ENCODE data around the gene CTR9.

DNA sequence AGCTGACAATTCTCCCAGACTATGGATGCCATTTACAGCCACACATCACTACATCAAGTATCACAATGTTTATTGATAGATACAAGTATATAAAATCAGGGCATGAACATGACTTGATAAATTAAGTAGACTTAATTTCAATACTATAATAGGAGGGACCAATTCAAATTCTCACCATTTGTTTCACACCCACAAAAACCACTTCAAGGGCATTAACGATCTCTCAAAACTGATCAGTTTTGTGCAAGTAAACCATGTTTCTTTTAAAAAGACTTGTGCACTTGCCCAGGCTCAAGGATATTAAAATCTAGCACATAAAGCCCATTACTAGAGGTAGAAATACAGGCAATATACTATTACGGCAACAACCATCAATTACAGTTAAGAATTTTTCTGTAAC lies 46.0 kb downstream of the CTR9 start:
- no peak for TF ChIP-seq RXRA (IDR thresholded peaks at IDR 0.05; ENCODE audit: insufficient read depth, low read depth, low read length)
- no peak for TF ChIP-seq KDM1A (IDR thresholded peaks at IDR 0.05; ENCODE audit: borderline replicate concordance, low read length)
- TF ChIP-seq, protein P1, sequence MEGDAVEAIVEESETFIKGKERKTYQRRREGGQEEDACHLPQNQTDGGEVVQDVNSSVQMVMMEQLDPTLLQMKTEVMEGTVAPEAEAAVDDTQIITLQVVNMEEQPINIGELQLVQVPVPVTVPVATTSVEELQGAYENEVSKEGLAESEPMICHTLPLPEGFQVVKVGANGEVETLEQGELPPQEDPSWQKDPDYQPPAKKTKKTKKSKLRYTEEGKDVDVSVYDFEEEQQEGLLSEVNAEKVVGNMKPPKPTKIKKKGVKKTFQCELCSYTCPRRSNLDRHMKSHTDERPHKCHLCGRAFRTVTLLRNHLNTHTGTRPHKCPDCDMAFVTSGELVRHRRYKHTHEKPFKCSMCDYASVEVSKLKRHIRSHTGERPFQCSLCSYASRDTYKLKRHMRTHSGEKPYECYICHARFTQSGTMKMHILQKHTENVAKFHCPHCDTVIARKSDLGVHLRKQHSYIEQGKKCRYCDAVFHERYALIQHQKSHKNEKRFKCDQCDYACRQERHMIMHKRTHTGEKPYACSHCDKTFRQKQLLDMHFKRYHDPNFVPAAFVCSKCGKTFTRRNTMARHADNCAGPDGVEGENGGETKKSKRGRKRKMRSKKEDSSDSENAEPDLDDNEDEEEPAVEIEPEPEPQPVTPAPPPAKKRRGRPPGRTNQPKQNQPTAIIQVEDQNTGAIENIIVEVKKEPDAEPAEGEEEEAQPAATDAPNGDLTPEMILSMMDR (IDR thresholded peaks at IDR 0.05; ENCODE audit: control extremely low read depth in 1 of 3, insufficient read depth in 1 of 3, low read depth in 1 of 3, low read length in 3 of 3), result no peak
- no peak for TF ChIP-seq POLR2A (IDR thresholded peaks at IDR 0.05; ENCODE audit: control extremely low read depth in 1 of 2, low read depth in 2 of 2, low read length in 2 of 2)
- TF ChIP-seq SIX5 (IDR thresholded peaks at IDR 0.05; ENCODE audit: low read depth, low read length), result no peak
- TF ChIP-seq POLR2AphosphoS5 (IDR thresholded peaks at IDR 0.05; ENCODE audit: low read depth, low read length), result no peak
- TF ChIP-seq, protein P2, sequence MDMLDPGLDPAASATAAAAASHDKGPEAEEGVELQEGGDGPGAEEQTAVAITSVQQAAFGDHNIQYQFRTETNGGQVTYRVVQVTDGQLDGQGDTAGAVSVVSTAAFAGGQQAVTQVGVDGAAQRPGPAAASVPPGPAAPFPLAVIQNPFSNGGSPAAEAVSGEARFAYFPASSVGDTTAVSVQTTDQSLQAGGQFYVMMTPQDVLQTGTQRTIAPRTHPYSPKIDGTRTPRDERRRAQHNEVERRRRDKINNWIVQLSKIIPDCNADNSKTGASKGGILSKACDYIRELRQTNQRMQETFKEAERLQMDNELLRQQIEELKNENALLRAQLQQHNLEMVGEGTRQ (IDR thresholded peaks at IDR 0.05; ENCODE audit: low read length), result no peak
- TF ChIP-seq, protein P3, sequence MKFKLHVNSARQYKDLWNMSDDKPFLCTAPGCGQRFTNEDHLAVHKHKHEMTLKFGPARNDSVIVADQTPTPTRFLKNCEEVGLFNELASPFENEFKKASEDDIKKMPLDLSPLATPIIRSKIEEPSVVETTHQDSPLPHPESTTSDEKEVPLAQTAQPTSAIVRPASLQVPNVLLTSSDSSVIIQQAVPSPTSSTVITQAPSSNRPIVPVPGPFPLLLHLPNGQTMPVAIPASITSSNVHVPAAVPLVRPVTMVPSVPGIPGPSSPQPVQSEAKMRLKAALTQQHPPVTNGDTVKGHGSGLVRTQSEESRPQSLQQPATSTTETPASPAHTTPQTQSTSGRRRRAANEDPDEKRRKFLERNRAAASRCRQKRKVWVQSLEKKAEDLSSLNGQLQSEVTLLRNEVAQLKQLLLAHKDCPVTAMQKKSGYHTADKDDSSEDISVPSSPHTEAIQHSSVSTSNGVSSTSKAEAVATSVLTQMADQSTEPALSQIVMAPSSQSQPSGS (IDR thresholded peaks at IDR 0.05; ENCODE audit: low read length), result no peak
- TF ChIP-seq HDAC6 (IDR thresholded peaks at IDR 0.05; ENCODE audit: low read depth, low read length), result no peak
- no peak for TF ChIP-seq ZNF274 (IDR thresholded peaks at IDR 0.05; ENCODE audit: borderline replicate concordance, extremely low read depth, low read length)
- TF ChIP-seq, protein P4, sequence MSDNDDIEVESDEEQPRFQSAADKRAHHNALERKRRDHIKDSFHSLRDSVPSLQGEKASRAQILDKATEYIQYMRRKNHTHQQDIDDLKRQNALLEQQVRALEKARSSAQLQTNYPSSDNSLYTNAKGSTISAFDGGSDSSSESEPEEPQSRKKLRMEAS (IDR thresholded peaks at IDR 0.05), result no peak
- no peak for TF ChIP-seq TAF1 (IDR thresholded peaks at IDR 0.05; ENCODE audit: low read depth, low read length)
- TF ChIP-seq JUN (IDR thresholded peaks at IDR 0.05; ENCODE audit: low read depth, low read length), result no peak

Measured in H1 (cell line).